Panc1 (cell line): ENCODE data around the gene CLDN22. TPM values are rescaled to one million over a fixed set of nuclear protein-coding genes. Genes with fewer than 3 reads are reported as not detected.

Source experiments
- ATAC-seq: fragments of 200-7000 bp; cut with Tn5 transposase; 2 replicates; pipeline ENCODE4 v1.9.1; 2020; ENCODE audit warnings: mild to moderate bottlenecking, moderate library complexity
- BruUV-seq: library from RNA; stranded (reverse); fragments of 400-500 nt; replicated peaks from 2 replicates; lab custom pipeline; 2021; lab: Mats Ljungman, UMichigan
- CTCF ChIA-PET: fragments of 300-600 bp; sonication (Branson Sonifier 250); formaldehyde crosslinking; loops from one replicate; lab custom pipeline; 2022; ENCODE audit warnings: antibody characterized with exemption; lab: Charles Lee
- POLR2A ChIA-PET: fragments of 300-600 bp; sonication (Branson Sonifier 250); formaldehyde crosslinking; loops from one replicate; lab custom pipeline; 2022; ENCODE audit warnings: antibody characterized with exemption; lab: Charles Lee
- DNase-seq: peaks from one replicate; pipeline ENCODE4 v3.0.0-alpha.2; 2010; ENCODE audit warnings: low read depth, low spot score
- H3K27ac ChIP-seq: 2 replicates; pipeline ENCODE4 v1.5.1; 2011; ENCODE audit warnings: mild to moderate bottlenecking, low read length, inconsistent platforms
- H3K27me3 ChIP-seq: fragments of 200-500 bp; sonication (Bioruptor generic); 2 replicates; pipeline ENCODE4 v1.6.0; 2014; ENCODE audit warnings: low read length, inconsistent platforms; ENCODE audit not compliant: control insufficient read depth, insufficient read depth
- H3K36me3 ChIP-seq: fragments of 200-500 bp; sonication (Bioruptor generic); 2 replicates; pipeline ENCODE4 v1.5.1; 2014; ENCODE audit warnings: inconsistent platforms, mild to moderate bottlenecking, low read length, moderate library complexity; ENCODE audit not compliant: control insufficient read depth, insufficient read depth
- H3K4me1 ChIP-seq: 2 replicates; pipeline ENCODE4 v1.5.1; 2011; ENCODE audit warnings: inconsistent platforms, mild to moderate bottlenecking, low read length, moderate library complexity; ENCODE audit not compliant: control insufficient read depth, insufficient read depth
- H3K4me3 ChIP-seq, 2 experiments: 2 replicates each; pipeline ENCODE4 v1.5.1; 2011 to 2012; ENCODE audit warnings: low read depth in 2 of 2, low read length in 2 of 2, mild to moderate bottlenecking in 2 of 2, inconsistent platforms in 1 of 2, moderate library complexity in 1 of 2
- H3K9me3 ChIP-seq: fragments of 200-500 bp; sonication (Bioruptor generic); 2 replicates; pipeline ENCODE4 v1.5.1; 2014; ENCODE audit warnings: low read depth, mild to moderate bottlenecking, inconsistent platforms, low read length, moderate library complexity; ENCODE audit not compliant: control insufficient read depth, insufficient read depth
- POLR2AphosphoS5 ChIP-seq: IDR thresholded peaks from 2 replicates; pipeline ENCODE4 v1.6.1; 2012; ENCODE audit warnings: mild to moderate bottlenecking, low read depth, low read length, moderate library complexity
- REST ChIP-seq, 2 experiments: IDR thresholded peaks; 2 replicates each; pipeline ENCODE4 v1.6.1; 2011 to 2012; ENCODE audit warnings: low read depth in 2 of 2, control low read depth in 1 of 2, low read length in 1 of 2, mild to moderate bottlenecking in 1 of 2, moderate library complexity in 1 of 2; ENCODE audit not compliant: insufficient read depth in 1 of 2
- SIN3A ChIP-seq: IDR thresholded peaks from 2 replicates; pipeline ENCODE4 v1.6.1; 2012; ENCODE audit warnings: low read depth, mild to moderate bottlenecking, low read length, moderate library complexity, borderline replicate concordance; ENCODE audit not compliant: insufficient read depth
- TCF7L2 ChIP-seq: IDR thresholded peaks from 2 replicates; pipeline ENCODE4 v1.6.1; 2011; ENCODE audit warnings: mild to moderate bottlenecking, low read depth, low read length, inconsistent platforms
- in situ Hi-C: cut with HindIII; loops from 2 replicates; pipeline ENCODE4 v1.10.0; 2016; ENCODE audit warnings: low sequenced_read_pairs, low pct_unique_long_range_greater_than_20kb
- intact Hi-C: fragments of 100-400 bp; cut with micrococcal nuclease; formaldehyde crosslinking; loops from one replicate; pipeline ENCODE4 v1.10.0; 2022; ENCODE audit not compliant: unreplicated experiment
- total RNA-seq: library from RNA; stranded (reverse); gene quantifications from one replicate; pipeline ENCODE4 v1.2.1, GENCODE V29; 2021; ENCODE audit not compliant: unreplicated experiment
- TF ChIP-seq, protein P1 (sequence below): fragments of 450-650 bp; IDR thresholded peaks from 2 replicates; pipeline ENCODE4 v1.5.1; 2017; ENCODE audit warnings: mild to moderate bottlenecking

The CLDN22 gene
- total RNA-seq, 1 experiment from 2014 or later: not detected

GRCh38 chr4:183289688-183290087 lies 30.4 kb downstream of the CLDN22 start:
- BruUV-seq: no TSS peak
- no peak overlapping the region for H3K27ac ChIP-seq
- H3K4me3 ChIP-seq: no peak overlapping the region
- DNase-seq: no peak
- intact Hi-C loops: no loop called here
- no peaks in the 10 kb centered on the region for H3K4me1 ChIP-seq
- no peak for TF ChIP-seq SIN3A
- TF ChIP-seq, protein P1, sequence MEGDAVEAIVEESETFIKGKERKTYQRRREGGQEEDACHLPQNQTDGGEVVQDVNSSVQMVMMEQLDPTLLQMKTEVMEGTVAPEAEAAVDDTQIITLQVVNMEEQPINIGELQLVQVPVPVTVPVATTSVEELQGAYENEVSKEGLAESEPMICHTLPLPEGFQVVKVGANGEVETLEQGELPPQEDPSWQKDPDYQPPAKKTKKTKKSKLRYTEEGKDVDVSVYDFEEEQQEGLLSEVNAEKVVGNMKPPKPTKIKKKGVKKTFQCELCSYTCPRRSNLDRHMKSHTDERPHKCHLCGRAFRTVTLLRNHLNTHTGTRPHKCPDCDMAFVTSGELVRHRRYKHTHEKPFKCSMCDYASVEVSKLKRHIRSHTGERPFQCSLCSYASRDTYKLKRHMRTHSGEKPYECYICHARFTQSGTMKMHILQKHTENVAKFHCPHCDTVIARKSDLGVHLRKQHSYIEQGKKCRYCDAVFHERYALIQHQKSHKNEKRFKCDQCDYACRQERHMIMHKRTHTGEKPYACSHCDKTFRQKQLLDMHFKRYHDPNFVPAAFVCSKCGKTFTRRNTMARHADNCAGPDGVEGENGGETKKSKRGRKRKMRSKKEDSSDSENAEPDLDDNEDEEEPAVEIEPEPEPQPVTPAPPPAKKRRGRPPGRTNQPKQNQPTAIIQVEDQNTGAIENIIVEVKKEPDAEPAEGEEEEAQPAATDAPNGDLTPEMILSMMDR: no peak
- no peak for TF ChIP-seq TCF7L2
- TF ChIP-seq REST (IDR thresholded peaks at IDR 0.05; ENCODE audit: insufficient read depth in 1 of 2, low read depth in 2 of 2, low read length in 1 of 2): no peak
- no peak for TF ChIP-seq POLR2AphosphoS5
- CTCF ChIA-PET: no interaction called here
- POLR2A ChIA-PET: no interaction called here
- ATAC-seq: no peak
- in situ Hi-C loops: no loop called here
- H3K27me3 ChIP-seq: no peaks in the 10 kb centered on the region
- no peaks in the 10 kb centered on the region for H3K9me3 ChIP-seq
- H3K36me3 ChIP-seq: no peaks in the 10 kb centered on the region; the same call in 1 of the 2 replicates

DNA sequence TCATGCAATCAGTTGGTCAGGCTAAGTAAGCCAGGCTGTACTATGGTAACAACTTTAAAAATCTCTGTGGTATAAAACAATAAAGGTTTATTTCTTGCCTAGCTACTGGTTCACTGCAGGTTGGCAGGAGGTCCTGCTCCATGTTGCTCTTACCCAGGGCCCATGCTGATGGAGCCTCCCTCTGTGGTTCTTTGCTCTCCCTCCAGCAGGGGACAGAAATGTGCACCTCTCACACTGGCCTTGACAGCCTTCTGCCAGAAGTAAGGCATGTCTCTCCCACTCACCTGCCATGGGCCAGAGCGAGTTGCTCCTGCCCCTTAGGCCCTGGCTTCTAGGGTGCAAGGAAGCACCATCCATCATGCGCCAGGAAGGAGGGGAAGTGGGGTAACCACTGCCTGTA lies 31.1 kb downstream of the CLDN22 start:
- Histone ChIP-seq H3K4me3 (no peak overlapping the region), H3K4me1 (no peaks in the 10 kb centered on the region), H3K27me3 (no peaks in the 10 kb centered on the region), H3K36me3 (no peaks in the 10 kb centered on the region; the same call in 1 of the 2 replicates), H3K9me3 (no peaks in the 10 kb centered on the region), H3K27ac (no peak overlapping the region)
- DNase-seq (no peak), ATAC-seq (no peak)
- ChIA-PET CTCF (no interaction called here), POLR2A (no interaction called here)
- intact Hi-C loops (no loop called here), in situ Hi-C loops (no loop called here)
- no TSS peak for BruUV-seq
- TF ChIP-seq TCF7L2: no peak
- no peak for TF ChIP-seq REST (IDR thresholded peaks at IDR 0.05; ENCODE audit: insufficient read depth in 1 of 2, low read depth in 2 of 2, low read length in 1 of 2)
- TF ChIP-seq, protein P1: no peak
- TF ChIP-seq POLR2AphosphoS5: no peak
- TF ChIP-seq SIN3A: no peak
